H9 (cell line): ENCODE data around the gene NRP1. TPM values are rescaled to one million over a fixed set of nuclear protein-coding genes. Genes with fewer than 3 reads are reported as not detected.

Experiments used
- DNase-seq: peaks from one replicate; pipeline ENCODE4 v3.0.0-alpha.2; 2017
- H2AFZ ChIP-seq: one replicate; pipeline ENCODE4 v1.6.1; 2013; ENCODE audit warnings: mild to moderate bottlenecking, low read length, control low read depth, moderate library complexity
- H2AK5ac ChIP-seq: 2 replicates; pipeline ENCODE4 v1.6.1; 2013; ENCODE audit warnings: low read length, control low read depth, mixed read lengths; ENCODE audit not compliant: insufficient read length
- H2BK120ac ChIP-seq: one replicate; pipeline ENCODE4 v1.6.1; 2013; ENCODE audit warnings: low read depth, mild to moderate bottlenecking, low read length, control low read depth, inconsistent platforms; ENCODE audit not compliant: poor library complexity, severe bottlenecking
- H2BK12ac ChIP-seq: 2 replicates; pipeline ENCODE4 v1.6.1; 2013; ENCODE audit warnings: low read length, control low read depth, mixed read lengths, low read depth; ENCODE audit not compliant: insufficient read length
- H2BK15ac ChIP-seq: 2 replicates; pipeline ENCODE4 v1.6.1; 2013; ENCODE audit warnings: low read depth, low read length, control low read depth
- H2BK20ac ChIP-seq: one replicate; pipeline ENCODE4 v1.6.1; 2013; ENCODE audit warnings: low read depth, mild to moderate bottlenecking, low read length, control low read depth, inconsistent platforms; ENCODE audit not compliant: poor library complexity, severe bottlenecking
- H2BK5ac ChIP-seq: 2 replicates; pipeline ENCODE4 v1.6.1; 2013; ENCODE audit warnings: low read length, control low read depth, mixed read lengths; ENCODE audit not compliant: insufficient read length
- H3K14ac ChIP-seq: 2 replicates; pipeline ENCODE4 v1.6.1; 2013; ENCODE audit warnings: low read length, control low read depth; ENCODE audit not compliant: insufficient read depth
- H3K18ac ChIP-seq: 2 replicates; pipeline ENCODE4 v1.6.1; 2013; ENCODE audit warnings: low read depth, mild to moderate bottlenecking, mixed read lengths, low read length, control low read depth; ENCODE audit not compliant: insufficient read length
- H3K23ac ChIP-seq: 2 replicates; pipeline ENCODE4 v1.6.1; 2013; ENCODE audit warnings: low read length, control low read depth, mixed read lengths, low read depth; ENCODE audit not compliant: insufficient read length
- H3K23me2 ChIP-seq: 2 replicates; pipeline ENCODE4 v1.6.1; 2013; ENCODE audit warnings: low read depth, mild to moderate bottlenecking, mixed read lengths, low read length, control low read depth; ENCODE audit not compliant: insufficient read length, poor library complexity, severe bottlenecking
- H3K27ac ChIP-seq: 2 replicates; pipeline ENCODE4 v1.5.1; 2013; ENCODE audit warnings: low read length, control low read depth, mixed read lengths, low read depth; ENCODE audit not compliant: insufficient read length
- H3K27me3 ChIP-seq: 2 replicates; pipeline ENCODE4 v1.6.1; 2013; ENCODE audit warnings: low read length, control low read depth, inconsistent platforms; ENCODE audit not compliant: insufficient read depth
- H3K4ac ChIP-seq: 2 replicates; pipeline ENCODE4 v1.6.1; 2013; ENCODE audit warnings: low read depth, mild to moderate bottlenecking, control low read depth, inconsistent platforms, low read length, moderate library complexity
- H3K4me1 ChIP-seq: 2 replicates; pipeline ENCODE4 v1.6.1; 2013; ENCODE audit warnings: low read length, control low read depth, inconsistent platforms; ENCODE audit not compliant: insufficient read depth
- H3K4me2 ChIP-seq: 2 replicates; pipeline ENCODE4 v1.6.1; 2013; ENCODE audit warnings: low read length, control low read depth, mixed read lengths; ENCODE audit not compliant: insufficient read length, insufficient read depth
- H3K56ac ChIP-seq: 2 replicates; pipeline ENCODE4 v1.6.1; 2013; ENCODE audit warnings: low read depth, mild to moderate bottlenecking, mixed read lengths, low read length, control low read depth; ENCODE audit not compliant: insufficient read length
- H3K79me1 ChIP-seq: 2 replicates; pipeline ENCODE4 v1.6.1; 2013; ENCODE audit warnings: low read depth, mild to moderate bottlenecking, moderate library complexity, low read length, control low read depth, inconsistent platforms; ENCODE audit not compliant: insufficient read depth, poor library complexity, severe bottlenecking
- H3K79me2 ChIP-seq: 2 replicates; pipeline ENCODE4 v1.6.1; 2013; ENCODE audit warnings: low read length, control low read depth, inconsistent platforms; ENCODE audit not compliant: insufficient read depth
- H3K9ac ChIP-seq: 2 replicates; pipeline ENCODE4 v1.6.1; 2013; ENCODE audit warnings: low read length, control low read depth, mixed read lengths; ENCODE audit not compliant: insufficient read length; ENCODE audit errors: extremely low read depth
- H3K9me3 ChIP-seq: one replicate; pipeline ENCODE4 v1.6.1; 2013; ENCODE audit warnings: low read depth, low read length, inconsistent platforms; ENCODE audit not compliant: control insufficient read depth
- H3T11ph ChIP-seq: one replicate; pipeline ENCODE4 v1.6.1; 2013; ENCODE audit warnings: mild to moderate bottlenecking, low read length, control low read depth, inconsistent platforms
- H4K20me1 ChIP-seq: one replicate; pipeline ENCODE4 v1.6.1; 2013; ENCODE audit not compliant: control insufficient read depth, insufficient read length, insufficient read depth
- H4K5ac ChIP-seq: 2 replicates; pipeline ENCODE4 v1.6.1; 2013; ENCODE audit warnings: low read depth, mild to moderate bottlenecking, mixed read lengths, low read length, control low read depth; ENCODE audit not compliant: insufficient read length
- H4K8ac ChIP-seq: replicated peaks from 2 replicates; pipeline ENCODE4 v1.6.1; 2013; ENCODE audit warnings: low read length, control low read depth, mixed read lengths, low read depth; ENCODE audit not compliant: insufficient read length
- H4K91ac ChIP-seq: 2 replicates; pipeline ENCODE4 v1.6.1; 2013; ENCODE audit warnings: low read depth, mild to moderate bottlenecking, moderate library complexity, mixed read lengths, low read length, control low read depth; ENCODE audit not compliant: insufficient read length
- H3K27ac Mint-ChIP-seq, 3 experiments: 2 replicates in 2 of 3; 3 replicates in 1 of 3; pipeline ENCODE4 v1.8.0; 2020 to 2021; ENCODE audit warnings: mixed read lengths in 3 of 3, mild to moderate bottlenecking in 1 of 3, moderate library complexity in 1 of 3
- H3K27me3 Mint-ChIP-seq: 2 replicates; pipeline ENCODE4 v1.8.0; 2021; ENCODE audit warnings: low read depth, mild to moderate bottlenecking, moderate library complexity, mixed read lengths
- H3K36me3 Mint-ChIP-seq, 3 experiments: 2 replicates in 2 of 3; 3 replicates in 1 of 3; pipeline ENCODE4 v1.8.0; 2020 to 2021; ENCODE audit warnings: low read depth in 3 of 3, mixed read lengths in 3 of 3; ENCODE audit not compliant: insufficient read depth in 1 of 3
- H3K4me1 Mint-ChIP-seq, 2 experiments: 2 replicates each; pipeline ENCODE4 v1.8.0; 2020; ENCODE audit warnings: mixed read lengths in 2 of 2
- H3K4me3 Mint-ChIP-seq, 2 experiments: 2 replicates in 1 of 2; 3 replicates in 1 of 2; pipeline ENCODE4 v1.8.0; 2020 to 2021; ENCODE audit warnings: mild to moderate bottlenecking in 2 of 2, mixed read lengths in 2 of 2, moderate library complexity in 1 of 2
- H3K9me3 Mint-ChIP-seq, 2 experiments: 2 replicates in 1 of 2; 3 replicates in 1 of 2; pipeline ENCODE4 v1.8.0; 2020; ENCODE audit warnings: mild to moderate bottlenecking in 2 of 2, mixed read lengths in 2 of 2, moderate library complexity in 1 of 2
- CTCF ChIP-seq: fragments of 200-600 bp; sonication (generic); conservative IDR thresholded peaks from 3 replicates; pipeline ENCODE4 v1.8.0; 2021; ENCODE audit warnings: antibody characterized with exemption, mild to moderate bottlenecking
- WGBS: extraction: QIAGEN DNeasy Blood & Tissue Kit; methylation state at CpG from one replicate; pipeline ENCODE4 v1.1.7; 2013; ENCODE audit warnings: missing lambda C conversion rate, low lambda C conversion rate, mixed read lengths; ENCODE audit not compliant: insufficient read length; ENCODE audit errors: extremely low coverage; 5-methylcytosine and 5-hydroxymethylcytosine counted together
- total RNA-seq: library from RNA; stranded (reverse); gene quantifications from 2 replicates; pipeline ENCODE4 v1.2.1, GENCODE V29; 2021

NRP1 gene
- total RNA-seq, 1 experiment from 2014 or later: 4.6 TPM

GRCh38 chr10:33332183-33333065 is 2.0 kb downstream of the NRP1 start:
- no peak for DNase-seq
- no peak overlapping the region for H3K27ac ChIP-seq
- no peak overlapping the region for H3K4me3 Mint-ChIP-seq
- H2BK20ac ChIP-seq: no peak overlapping the region
- H3K14ac ChIP-seq: no peak overlapping the region
- no peak overlapping the region for H3K56ac ChIP-seq
- no peaks in the 10 kb centered on the region for H3K9me3 ChIP-seq
- TF ChIP-seq CTCF: no peak
- no peak overlapping the region for H3K18ac ChIP-seq
- H2AFZ ChIP-seq: no peak overlapping the region
- no peaks in the 10 kb centered on the region for H3K79me2 ChIP-seq
- no peaks in the 10 kb centered on the region for H3K4me1 ChIP-seq
- no peak overlapping the region for H3K4me2 ChIP-seq
- no peak overlapping the region for H3K23ac ChIP-seq
- H4K91ac ChIP-seq: no peak overlapping the region
- H3K9ac ChIP-seq: no peak overlapping the region
- H4K20me1 ChIP-seq: no peaks in the 10 kb centered on the region
- H3K27ac Mint-ChIP-seq: no peak overlapping the region
- H3T11ph ChIP-seq: no peak overlapping the region
- H2BK5ac ChIP-seq: no peak overlapping the region
- no peaks in the 10 kb centered on the region for H3K36me3 Mint-ChIP-seq
- no peak overlapping the region for H2BK12ac ChIP-seq
- H2BK15ac ChIP-seq: no peak overlapping the region
- peaks cover 7% of the 10 kb centered on the region; the same call in 1 of the 2 replicates for H3K27me3 ChIP-seq
- H3K23me2 ChIP-seq: peaks cover 27% of the 10 kb centered on the region
- peaks cover 58% of the 10 kb centered on the region for H3K27me3 Mint-ChIP-seq
- peaks cover 37 to 44% of the 10 kb centered on the region in 2 experiments for H3K4me1 Mint-ChIP-seq
- no peak overlapping the region for H4K8ac ChIP-seq
- H3K79me1 ChIP-seq: no peaks in the 10 kb centered on the region
- no peak overlapping the region for H4K5ac ChIP-seq
- no peak overlapping the region for H2BK120ac ChIP-seq
- H3K9me3 Mint-ChIP-seq: no peaks in the 10 kb centered on the region; a peak in 2 of 5 replicates
- H3K4ac ChIP-seq: no peak overlapping the region
- no CpG with 5 or more reads among the region's 5 CpGs for WGBS
- H2AK5ac ChIP-seq: no peak overlapping the region
